Skeletal muscle tissue (tissue), 4 donors: ENCODE measurements around the gene CRP. TPM values are rescaled to one million over a fixed set of nuclear protein-coding genes. Genes with fewer than 3 reads are reported as not detected.

ENCODE experiments used
- H3K27ac ChIP-seq: one replicate; pipeline ENCODE4 v1.7.0; 2013; ENCODE audit warnings: mild to moderate bottlenecking, low read depth, low read length, inconsistent platforms
- H3K27me3 ChIP-seq, 3 donors: one replicate each; pipeline ENCODE4 v1.7.0; 2013; ENCODE audit warnings: low read length in 3 of 3; ENCODE audit not compliant: control insufficient read depth in 3 of 3, insufficient read depth in 3 of 3
- H3K36me3 ChIP-seq, 3 donors: one replicate each; pipeline ENCODE4 v1.7.0; 2013; ENCODE audit warnings: low read length in 3 of 3; ENCODE audit not compliant: control insufficient read depth in 3 of 3, insufficient read depth in 3 of 3
- H3K4me1 ChIP-seq, 3 donors: one replicate each; pipeline ENCODE4 v1.7.0; 2013; ENCODE audit warnings: low read length in 3 of 3, mild to moderate bottlenecking in 3 of 3; ENCODE audit not compliant: control insufficient read depth in 3 of 3, insufficient read depth in 3 of 3
- H3K4me3 ChIP-seq, 3 donors: one replicate each; pipeline ENCODE4 v1.7.0; 2013; ENCODE audit warnings: low read length in 3 of 3
- H3K9ac ChIP-seq, 3 donors: one replicate each; pipeline ENCODE4 v1.7.0; 2013; ENCODE audit warnings: low read length in 3 of 3, mild to moderate bottlenecking in 3 of 3, moderate library complexity in 2 of 3, low read depth in 1 of 3
- H3K9me3 ChIP-seq, 3 donors: one replicate each; pipeline ENCODE4 v1.7.0; 2013; ENCODE audit warnings: low read length in 3 of 3; ENCODE audit not compliant: control insufficient read depth in 3 of 3
- total RNA-seq: library from RNA; depleted of rRNA; stranded (reverse); fragments of >200 nt; gene quantifications from one replicate; pipeline ENCODE4 v1.2.3, GENCODE V29; 2014
- donor health status: Osteomylitis.

The CRP gene
- total RNA-seq, 1 donor from 2014 or later, result not detected

- H3K27ac ChIP-seq, result no peak overlapping the region
- H3K36me3 ChIP-seq, result no peaks in the 10 kb centered on the region
- H3K9me3 ChIP-seq, result peaks cover 0 to 5% (median 0%) of the 10 kb centered on the region in 3 donors
- H3K9ac ChIP-seq, result no peak overlapping the region
- no peaks in the 10 kb centered on the region for H3K27me3 ChIP-seq
- H3K4me1 ChIP-seq, result no peaks in the 10 kb centered on the region
- H3K4me3 ChIP-seq, result no peak overlapping the region
These were observed 45.1 kb downstream of the CRP start for GRCh38 chr1:159669338-159669737.

- no peaks in the 10 kb centered on the region for H3K4me1 ChIP-seq
- H3K4me3 ChIP-seq, result no peak overlapping the region
- H3K36me3 ChIP-seq, result no peaks in the 10 kb centered on the region
- peaks cover 0 to 6% (median 0%) of the 10 kb centered on the region in 3 donors for H3K9me3 ChIP-seq
- H3K27me3 ChIP-seq, result no peaks in the 10 kb centered on the region
- H3K9ac ChIP-seq, result no peak overlapping the region
- H3K27ac ChIP-seq, result no peak overlapping the region
These were observed 45.6 kb downstream of the CRP start for GRCh38 chr1:159668739-159669138.

GRCh38 chr1:159664247-159664646 lies 50.1 kb downstream of the CRP start:
- peaks cover 0 to 6% (median 0%) of the 10 kb centered on the region in 3 donors for H3K9me3 ChIP-seq
- no peaks in the 10 kb centered on the region for H3K4me1 ChIP-seq
- no peak overlapping the region for H3K9ac ChIP-seq
- no peak overlapping the region for H3K27ac ChIP-seq
- H3K27me3 ChIP-seq, result no peaks in the 10 kb centered on the region
- no peak overlapping the region for H3K4me3 ChIP-seq
- no peaks in the 10 kb centered on the region for H3K36me3 ChIP-seq

- peaks cover 0 to 6% (median 0%) of the 10 kb centered on the region in 3 donors for H3K9me3 ChIP-seq
- H3K36me3 ChIP-seq, result no peaks in the 10 kb centered on the region
- H3K4me1 ChIP-seq, result no peaks in the 10 kb centered on the region
- no peak overlapping the region for H3K4me3 ChIP-seq
- no peak overlapping the region for H3K27ac ChIP-seq
- H3K27me3 ChIP-seq, result no peaks in the 10 kb centered on the region
- no peak overlapping the region for H3K9ac ChIP-seq
These were observed 50.8 kb downstream of the CRP start for GRCh38 chr1:159663552-159663951.

Other genes with a start within 250 kb of the CRP start
- gene OR10J5, start 178.6 kb downstream of the CRP start, total RNA-seq, result not detected
- 0.52 TPM for gene APCS, start 126.8 kb downstream of the CRP start, total RNA-seq
- gene DUSP23, start 66.4 kb upstream of the CRP start, total RNA-seq, result 7.3 TPM
- not detected for gene FCRL6, start 87.8 kb upstream of the CRP start, total RNA-seq
- 1.6 TPM for gene SLAMF8, start 112.3 kb upstream of the CRP start, total RNA-seq
- not detected for gene VSIG8, start 148.1 kb upstream of the CRP start, total RNA-seq
- gene CFAP45, start 185.6 kb upstream of the CRP start, total RNA-seq, result not detected
- 85.1 TPM for gene TAGLN2, start 210.9 kb upstream of the CRP start, total RNA-seq
- gene IGSF9, start 231.0 kb upstream of the CRP start, total RNA-seq, result under 0.01 TPM
- not detected for gene SLAMF9, start 239.6 kb upstream of the CRP start, total RNA-seq